HG02938 (cell line): Measurements from ENCODE around the gene SPINT2.
"Not testable (repeated sequence)": the region's sequence is repeated elsewhere in the genome, so short reads cannot be mapped to it uniquely, and the experiment has no call there.

Experiments
- ATAC-seq: cut with Tn5 transposase; IDR thresholded peaks from one replicate; pipeline ENCODE4 v1.9.1; 2021; ENCODE audit warnings: mild to moderate bottlenecking, moderate library complexity; ENCODE audit not compliant: unreplicated experiment

The SPINT2 gene, protein sequence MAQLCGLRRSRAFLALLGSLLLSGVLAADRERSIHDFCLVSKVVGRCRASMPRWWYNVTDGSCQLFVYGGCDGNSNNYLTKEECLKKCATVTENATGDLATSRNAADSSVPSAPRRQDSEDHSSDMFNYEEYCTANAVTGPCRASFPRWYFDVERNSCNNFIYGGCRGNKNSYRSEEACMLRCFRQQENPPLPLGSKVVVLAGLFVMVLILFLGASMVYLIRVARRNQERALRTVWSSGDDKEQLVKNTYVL

DNA sequence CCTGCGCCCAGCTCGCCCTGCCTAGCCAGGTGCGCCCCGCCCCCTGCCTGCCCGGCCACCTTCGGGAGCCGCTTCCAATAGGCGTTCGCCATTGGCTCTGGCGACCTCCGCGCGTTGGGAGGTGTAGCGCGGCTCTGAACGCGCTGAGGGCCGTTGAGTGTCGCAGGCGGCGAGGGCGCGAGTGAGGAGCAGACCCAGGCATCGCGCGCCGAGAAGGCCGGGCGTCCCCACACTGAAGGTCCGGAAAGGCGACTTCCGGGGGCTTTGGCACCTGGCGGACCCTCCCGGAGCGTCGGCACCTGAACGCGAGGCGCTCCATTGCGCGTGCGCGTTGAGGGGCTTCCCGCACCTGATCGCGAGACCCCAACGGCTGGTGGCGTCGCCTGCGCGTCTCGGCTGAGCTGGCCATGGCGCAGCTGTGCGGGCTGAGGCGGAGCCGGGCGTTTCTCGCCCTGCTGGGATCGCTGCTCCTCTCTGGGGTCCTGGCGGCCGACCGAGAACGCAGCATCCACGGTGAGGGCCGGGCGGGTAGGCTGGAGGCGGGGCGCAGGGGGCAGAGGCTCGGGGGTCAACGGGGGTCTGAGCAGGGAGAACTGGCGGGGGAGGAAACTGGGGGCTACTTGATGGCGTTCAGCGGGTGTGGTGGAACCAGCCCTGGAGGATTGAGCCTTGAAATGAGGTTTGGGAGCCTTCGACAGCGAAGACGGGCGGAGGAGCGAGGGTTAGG is at the start of gene SPINT2:
TSS of gene SPINT2 (plus strand) at position 88 of the 727 bp plus-strand sequence. CDS start at position 408, 320 bp downstream.
- no peak for ATAC-seq

DNA sequence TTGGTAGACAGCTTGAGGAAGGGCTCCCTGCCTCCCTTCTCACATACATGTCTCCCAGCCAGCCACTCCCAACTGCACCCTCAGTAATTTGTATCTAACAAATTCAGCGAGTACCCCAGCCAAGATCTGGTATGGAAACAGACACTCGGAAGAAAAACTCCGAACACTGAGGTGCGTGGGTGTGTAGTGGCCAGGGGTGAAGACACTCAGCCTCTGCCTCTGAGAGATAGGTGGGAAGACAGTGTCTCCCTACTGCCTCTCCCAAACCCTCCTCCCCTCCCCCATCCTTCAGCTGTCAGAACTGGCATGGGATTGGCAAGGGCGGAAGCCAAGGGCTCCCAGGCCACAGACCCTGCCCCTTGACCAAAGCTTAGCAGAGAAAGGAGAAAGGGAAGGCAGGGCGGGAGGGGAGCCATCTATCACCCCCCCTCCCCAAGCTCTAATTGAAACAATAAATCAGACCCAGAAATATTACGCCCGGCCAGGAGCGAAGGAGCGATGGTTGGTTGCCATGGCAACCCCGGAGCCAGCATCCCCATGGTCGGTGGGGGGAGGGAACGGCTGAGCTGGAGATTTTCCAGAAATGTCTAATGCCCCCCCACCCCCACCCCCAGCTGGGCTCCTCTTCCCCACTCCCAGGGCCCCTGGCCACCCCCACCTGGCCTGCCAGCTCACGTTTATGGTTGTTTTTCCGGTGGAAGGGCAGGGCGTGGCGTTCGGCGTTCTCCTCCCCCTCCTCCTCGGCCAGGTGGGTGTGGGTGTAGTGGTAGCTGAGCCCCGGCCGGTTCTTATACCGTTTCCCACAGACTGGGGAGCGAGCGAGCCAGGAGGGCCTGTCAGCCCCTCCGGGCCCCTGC is 47.4 kb upstream of the SPINT2 start:
- ATAC-seq, result no peak

DNA sequence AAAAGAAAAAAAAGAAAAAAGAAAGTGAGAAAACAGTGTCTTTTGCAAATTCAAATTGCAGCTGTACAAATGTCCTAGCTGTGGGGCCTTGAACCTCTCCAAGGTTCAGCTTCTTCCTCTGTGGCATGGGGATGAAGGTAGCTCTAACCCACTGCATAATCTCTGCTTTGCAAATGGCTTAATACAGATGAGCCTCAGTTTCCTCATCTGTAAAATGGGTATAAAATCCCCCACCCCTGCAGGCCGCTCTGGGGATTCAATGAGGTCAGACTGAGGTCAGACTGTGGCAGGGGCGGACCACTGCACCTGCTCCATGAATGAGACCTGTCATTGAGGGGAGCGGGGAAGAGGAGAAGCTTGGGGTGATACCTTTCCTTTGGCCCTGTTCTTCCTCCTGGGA is 46.2 kb upstream of the SPINT2 start:
- ATAC-seq, result no peak

DNA sequence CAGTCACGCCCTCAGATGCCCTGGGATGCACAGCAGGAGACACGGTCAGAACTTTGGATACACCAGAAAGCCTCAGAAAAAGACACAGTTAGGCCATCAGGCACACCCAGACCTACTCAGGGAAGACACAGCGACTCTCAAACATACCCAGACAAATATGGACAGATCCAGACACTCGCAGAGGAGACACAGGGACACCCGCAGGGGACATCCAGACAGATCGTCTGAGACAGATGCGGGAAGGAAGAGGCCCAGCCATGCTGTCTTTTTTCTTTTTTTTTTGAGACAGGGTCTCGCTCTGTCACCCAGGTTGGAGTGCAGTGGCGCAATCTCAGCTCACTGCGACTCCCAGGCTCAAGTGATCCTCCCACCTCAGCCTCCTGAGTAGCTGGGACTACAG is 45.2 kb upstream of the SPINT2 start:
- no peak for ATAC-seq

DNA sequence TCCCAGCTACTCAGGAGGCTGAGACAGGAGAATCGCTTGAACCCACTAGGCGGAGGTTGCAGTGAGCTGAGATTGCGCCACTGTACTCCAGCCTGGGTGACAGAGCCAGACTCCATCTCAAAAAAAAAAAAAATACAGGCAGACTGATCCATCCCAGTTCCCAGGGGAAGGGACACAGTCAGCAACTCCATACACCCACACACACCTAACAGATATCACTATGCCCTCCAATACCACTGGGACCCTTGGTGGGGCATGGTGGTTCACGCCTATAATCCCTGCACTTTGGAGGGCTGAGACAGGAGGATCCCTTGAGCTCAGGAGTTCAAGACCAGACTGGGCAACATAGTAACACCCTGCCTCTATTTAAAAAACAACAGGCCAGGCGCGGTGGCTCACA is 43.0 kb upstream of the SPINT2 start:
- ATAC-seq, result no peak

DNA sequence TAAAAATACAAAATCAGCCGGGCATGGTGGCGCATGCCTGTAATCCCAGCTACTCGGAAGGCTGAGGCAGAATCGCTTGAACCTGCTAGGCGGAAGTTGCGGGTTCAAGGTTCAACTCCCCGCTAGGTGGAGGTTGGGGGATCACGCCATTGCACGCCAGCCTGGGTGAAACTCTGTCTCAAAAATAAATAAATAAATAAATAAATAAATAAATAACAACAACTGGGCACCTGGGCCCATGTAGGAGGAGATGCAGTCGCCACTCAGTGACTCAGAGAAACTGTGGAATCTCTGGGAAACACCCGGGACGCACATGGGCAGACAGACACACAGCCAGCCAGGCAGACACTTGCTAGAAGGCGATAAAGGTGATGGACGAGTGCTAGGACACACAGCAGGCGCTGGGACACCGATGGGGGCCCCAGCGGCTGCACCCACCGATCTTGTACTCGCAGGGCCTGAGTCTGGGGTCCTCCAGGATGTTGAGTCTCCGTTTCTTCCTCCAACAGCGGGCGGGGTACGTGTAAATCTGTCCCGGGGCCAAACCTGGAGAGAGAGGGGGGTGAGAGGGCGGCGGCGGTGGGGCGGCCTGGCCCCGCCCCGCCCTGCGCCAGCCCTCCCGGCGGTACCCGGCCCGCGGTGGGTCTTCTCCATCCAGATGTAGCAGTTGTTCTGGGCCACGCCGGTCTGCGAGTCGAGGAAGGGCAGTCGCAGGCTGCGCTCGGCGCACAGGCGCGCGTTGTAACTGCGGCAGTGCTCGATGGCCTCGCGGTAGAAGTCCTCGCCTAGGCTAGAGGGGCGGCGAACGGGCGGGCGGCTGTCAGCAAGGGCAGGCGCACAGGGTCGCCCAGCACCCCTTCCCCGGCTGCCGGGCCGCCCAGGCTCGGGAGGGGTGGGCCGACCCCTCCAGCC is 42.2 kb upstream of the SPINT2 start:
- no peak for ATAC-seq

DNA sequence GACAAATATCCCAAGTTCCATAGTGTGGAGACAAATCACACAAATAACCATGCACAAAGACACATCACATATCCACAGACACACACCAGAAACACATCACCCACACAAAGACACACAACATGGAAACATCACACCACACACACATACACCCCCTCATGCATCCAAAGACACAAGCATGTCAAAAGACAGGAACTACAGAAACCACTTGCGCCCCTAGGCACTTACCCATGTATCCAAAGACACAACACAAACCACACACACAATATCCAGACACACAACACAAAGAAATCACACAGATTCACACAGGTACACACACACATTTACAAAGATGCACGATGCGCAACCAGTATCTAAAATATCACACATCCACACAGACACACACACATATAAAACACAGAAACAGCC is 41.3 kb upstream of the SPINT2 start:
- ATAC-seq, result no peak

DNA sequence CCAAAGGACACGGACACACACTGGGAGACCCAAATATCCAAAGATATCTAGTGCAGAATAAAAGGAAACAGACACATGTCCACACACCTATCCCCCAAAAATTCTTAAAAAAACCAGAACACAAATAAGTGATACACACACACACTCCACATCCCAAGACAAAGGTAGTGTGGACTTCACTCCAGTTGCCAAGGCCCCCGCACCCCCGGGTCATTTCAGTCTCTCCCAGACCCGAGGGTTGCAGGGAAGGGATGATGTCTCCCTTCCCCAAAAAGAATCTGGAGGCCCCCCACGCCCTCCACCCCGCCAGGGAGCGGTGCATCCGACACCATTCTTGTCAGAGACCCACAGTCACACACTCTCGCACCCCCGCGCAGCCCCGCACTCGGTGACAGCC is 40.8 kb upstream of the SPINT2 start:
- no peak for ATAC-seq

DNA sequence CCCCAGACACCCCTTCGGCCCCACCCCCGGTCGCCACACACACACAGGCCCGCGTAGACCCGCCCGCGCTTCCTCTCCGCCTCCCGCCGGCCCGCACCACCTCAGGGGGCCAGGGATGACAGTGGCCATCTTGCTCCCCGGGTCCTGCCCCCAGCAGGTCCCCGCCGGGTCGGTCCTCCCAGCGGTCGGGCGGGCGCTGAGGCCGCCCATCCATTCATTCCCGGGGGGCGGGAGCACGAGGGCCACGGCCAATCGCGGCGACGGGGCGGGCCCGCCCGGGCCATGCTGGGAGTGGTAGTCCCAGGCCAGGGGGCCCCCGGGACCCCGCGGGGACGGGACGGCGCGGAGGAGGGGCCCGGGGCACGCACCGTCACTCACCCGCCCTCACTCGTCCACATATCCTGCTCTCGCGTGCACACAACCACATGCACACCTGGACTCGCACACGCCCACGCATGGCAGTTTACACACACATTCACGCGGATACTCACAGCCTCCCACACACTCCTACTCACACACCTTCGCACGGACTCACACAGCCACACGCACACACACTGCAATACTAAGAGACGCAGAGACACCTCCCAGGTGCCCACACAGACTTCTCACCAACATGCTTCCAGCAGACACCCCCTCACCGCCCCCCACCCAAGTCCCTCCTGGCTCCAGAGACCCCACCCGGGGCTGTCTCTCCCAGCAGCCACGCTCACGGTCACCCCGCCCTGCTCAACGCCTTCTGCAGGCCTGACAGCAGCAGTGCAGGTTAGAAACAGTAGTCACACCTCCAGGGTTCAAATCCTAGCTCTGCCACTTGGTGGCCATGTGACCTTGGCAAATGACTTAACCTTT is 40.1 kb upstream of the SPINT2 start, which contains the start of gene DPF1:
TSS of gene DPF1 (minus strand) at position 209 of the 849 bp plus-strand sequence. CDS start at position 129, 80 bp downstream.
- ATAC-seq, result no peak

DNA sequence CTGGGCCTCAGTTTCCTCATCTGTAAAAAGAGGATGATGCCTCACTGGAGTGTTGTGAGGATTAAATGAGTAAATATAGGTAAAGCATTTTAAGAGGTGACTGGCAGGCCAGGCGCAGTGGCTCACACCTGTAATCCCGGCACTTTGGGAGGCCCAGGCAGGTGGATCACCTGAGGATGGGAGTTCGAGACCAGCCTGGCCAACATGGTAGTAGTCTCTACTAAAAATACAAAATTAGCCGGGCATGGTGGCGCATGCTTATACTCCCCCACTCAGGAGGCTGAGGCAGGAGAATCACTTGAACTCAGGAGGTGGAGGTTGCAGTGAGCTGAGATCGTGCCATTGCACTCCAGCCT is 39.5 kb upstream of the SPINT2 start:
- not testable (repeated sequence) for ATAC-seq

DNA sequence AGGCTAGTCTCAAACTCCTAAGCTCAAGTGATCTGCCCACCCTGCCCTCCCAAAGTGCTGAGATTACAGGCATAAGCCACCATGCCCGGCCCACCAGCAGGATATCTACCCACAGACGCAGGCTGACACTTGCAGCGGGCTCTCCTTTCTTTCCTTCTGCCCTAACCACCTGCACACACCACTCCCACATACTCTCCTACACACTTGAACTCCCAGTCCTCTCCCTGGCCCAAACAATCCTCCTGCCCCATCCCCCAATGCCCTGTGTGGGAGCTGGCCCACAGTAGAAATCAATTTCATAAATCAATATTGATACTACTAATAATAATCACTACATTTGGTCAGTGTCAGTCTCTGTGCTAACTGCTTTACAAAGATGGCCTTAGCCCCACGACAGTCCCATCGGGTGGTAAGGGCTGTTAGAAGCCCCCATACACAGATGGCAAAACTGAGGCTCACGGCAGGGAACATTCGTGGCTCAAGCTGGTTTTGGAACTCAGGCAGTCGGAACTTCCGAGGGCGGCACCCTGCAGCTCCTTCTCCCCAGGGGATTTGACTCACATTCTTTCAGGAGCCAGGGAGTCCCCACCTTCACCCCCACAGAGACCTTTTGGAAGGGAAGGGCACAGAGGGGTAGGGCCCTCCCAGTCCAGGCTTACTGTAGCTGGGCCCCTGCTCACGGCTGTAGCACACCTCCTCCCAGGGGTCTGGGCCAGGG is 36.9 kb upstream of the SPINT2 start:
- no peak for ATAC-seq

DNA sequence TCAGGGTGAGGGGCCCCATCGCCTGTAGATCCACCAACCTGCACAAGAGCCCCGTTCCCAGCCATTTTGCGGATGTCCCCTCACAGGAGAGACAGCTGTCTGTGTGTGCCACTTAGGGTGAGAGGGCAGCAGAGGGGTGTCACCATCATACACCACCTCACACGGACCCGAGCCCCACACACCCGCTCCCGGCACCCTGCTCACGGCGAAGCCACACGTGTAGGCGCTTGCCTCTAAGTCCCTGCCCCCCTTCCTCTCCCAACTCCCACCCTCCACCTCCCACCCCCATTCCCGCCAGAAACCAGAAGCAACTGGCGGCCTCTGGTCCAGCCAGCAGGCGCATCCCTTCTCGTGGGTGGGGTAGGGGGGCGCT is 36.4 kb upstream of the SPINT2 start:
- ATAC-seq, result no peak

DNA sequence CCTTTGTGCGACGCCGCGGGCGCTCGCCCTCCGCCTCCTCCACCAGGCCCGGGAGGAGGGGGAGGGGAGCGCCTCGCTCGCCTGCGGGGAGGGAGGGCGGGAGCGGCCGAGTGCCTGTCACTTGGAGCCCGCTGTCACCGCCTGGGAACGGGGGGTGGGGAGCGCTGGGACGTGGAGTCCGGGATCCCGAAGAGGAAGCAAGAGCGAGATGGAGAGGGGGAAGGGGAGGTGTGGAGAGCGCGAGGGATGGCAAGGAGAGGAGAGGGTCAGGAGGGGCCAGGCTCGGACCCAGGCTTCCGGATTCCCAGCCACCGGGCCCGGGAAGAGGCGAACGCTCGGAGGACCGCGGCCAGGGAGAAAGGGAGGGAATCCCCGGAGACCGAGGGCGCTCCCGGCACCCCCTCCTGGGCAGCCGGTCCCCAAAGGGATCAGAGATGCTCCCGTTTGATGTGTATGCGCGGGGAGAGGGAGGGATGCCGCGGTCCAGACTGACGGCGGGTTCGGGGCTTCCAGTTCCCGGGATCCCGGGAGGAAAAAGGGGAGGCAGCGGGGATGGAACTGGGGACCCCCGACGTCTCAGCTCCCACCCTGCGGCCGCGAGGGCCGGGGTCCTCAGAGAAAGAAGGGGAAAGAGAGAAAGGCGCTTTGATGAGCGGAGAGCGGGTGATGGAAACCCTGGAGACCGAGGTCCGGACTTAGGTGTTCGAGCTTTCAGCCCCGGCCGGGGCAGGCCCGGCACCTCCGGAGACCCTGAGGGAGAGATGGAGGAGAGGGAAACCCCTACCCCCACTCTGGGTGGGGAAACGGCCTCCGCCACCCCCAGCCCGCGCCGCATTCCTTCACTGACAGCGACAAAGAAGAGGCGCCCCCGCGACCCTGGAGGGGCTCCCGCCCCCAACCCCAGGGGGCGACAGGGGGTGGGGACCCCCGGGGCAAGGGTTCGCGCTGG is 35.6 kb upstream of the SPINT2 start:
- ATAC-seq, result no peak

DNA sequence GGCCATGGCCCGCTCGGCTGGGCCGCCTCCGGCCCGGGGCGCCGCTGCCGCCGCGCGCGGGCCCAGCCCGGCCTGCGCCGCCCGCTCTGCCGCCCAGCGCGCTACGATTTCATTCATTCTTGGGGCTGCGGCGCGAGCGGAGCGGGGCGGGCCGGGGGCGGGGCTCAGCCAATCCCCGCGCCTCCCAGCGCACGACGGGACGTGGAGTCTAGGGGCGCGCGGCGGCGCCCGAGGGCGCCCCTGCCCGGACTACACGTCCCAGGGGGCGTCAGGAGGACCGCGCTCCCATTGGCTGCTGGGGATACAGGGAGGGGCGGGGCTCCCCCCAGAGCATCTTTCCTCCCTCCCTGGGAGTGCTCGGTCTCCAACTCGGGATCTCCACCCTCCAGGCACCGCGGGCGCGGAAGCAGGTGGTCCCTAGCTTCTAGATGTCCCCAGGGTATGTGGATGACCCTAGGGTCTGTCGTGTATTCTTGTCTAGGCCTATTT is 34.7 kb upstream of the SPINT2 start:
- no peak for ATAC-seq

DNA sequence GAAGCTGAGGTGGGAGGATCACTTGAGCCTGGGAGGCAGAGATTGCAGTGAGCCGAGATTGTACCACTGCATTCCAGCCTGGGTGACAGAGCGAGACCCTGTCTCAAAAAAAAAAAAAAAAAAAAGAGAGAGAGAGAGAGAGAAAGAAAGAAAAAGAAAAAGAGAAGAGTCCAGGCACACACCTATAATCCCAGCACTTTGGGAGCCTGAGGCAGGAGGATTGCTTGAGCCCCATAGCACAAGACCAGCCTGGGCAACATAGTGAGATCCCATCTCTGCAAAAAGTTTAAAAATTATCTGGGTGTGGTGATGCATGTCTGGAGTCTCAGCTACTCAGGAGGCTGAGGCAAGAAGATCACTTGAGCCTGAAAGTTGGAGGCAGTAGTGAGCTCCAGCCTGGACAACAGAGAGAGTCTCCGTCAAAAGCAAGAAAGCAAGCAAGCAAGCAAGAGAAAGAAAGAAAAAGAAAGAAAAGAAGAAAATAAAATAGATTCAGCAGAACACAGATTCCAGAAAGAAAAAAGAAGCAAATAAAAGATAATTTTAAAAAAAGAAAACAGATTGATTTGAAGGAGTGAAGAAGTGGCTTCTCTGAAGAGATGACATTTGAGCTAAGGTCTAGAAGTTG is 33.8 kb upstream of the SPINT2 start:
- not testable (repeated sequence) for ATAC-seq

DNA sequence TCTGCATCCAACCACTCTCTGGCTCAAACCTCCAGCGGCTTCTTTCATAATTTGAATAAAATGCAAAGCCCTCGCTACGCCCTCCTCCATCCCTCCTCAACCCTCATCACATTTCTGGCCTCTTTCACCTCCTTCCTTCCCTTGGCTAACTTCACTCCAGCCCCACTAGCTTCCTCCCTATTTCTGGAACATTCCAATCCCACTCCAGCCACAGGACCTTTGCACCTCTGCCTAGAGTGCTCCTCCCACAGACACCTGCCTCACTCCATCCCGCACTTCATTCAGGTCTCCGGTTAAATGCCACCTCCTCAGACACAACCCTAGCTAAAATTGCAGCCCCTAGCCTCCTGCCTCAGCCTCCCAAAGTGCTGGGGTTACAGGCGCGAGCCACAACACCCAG is 32.5 kb upstream of the SPINT2 start:
- ATAC-seq, result no peak

DNA sequence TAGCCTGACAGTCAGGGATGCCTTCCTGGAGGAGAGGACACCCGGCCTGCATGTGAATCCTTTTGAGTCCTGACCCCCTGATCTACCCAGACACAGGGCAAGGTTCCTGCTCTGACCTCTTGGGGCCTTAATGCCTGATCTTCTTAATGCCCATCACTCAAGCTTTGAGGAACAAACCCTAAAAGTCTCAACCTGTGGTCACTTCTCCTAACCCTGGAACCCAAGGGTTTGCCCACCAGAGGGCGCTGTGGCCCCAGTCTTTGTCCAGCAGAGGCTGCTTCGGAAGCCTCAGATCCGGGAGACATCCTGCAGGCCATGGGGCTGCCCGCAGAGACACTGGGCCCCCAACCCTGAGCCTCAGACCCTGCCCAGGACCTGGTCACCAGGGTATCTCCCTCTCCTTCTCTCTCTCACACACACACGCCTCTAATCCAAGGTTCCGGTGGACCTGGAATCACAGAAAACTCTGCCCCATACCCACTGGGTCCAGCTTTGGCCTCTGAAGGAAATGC is 30.6 kb upstream of the SPINT2 start:
- ATAC-seq, result no peak
